H9 (cell line): ENCODE results near the gene ADORA3. TPM values are rescaled to one million over a fixed set of nuclear protein-coding genes. Genes with fewer than 3 reads are reported as not detected.

ENCODE experiments used
- DNase-seq: peaks from one replicate; pipeline ENCODE4 v3.0.0-alpha.2; 2017
- H2AFZ ChIP-seq: one replicate; pipeline ENCODE4 v1.6.1; 2013; ENCODE audit warnings: mild to moderate bottlenecking, low read length, control low read depth, moderate library complexity
- H2AK5ac ChIP-seq: 2 replicates; pipeline ENCODE4 v1.6.1; 2013; ENCODE audit warnings: low read length, control low read depth, mixed read lengths; ENCODE audit not compliant: insufficient read length
- H2BK120ac ChIP-seq: one replicate; pipeline ENCODE4 v1.6.1; 2013; ENCODE audit warnings: low read depth, mild to moderate bottlenecking, low read length, control low read depth, inconsistent platforms; ENCODE audit not compliant: poor library complexity, severe bottlenecking
- H2BK12ac ChIP-seq: 2 replicates; pipeline ENCODE4 v1.6.1; 2013; ENCODE audit warnings: low read length, control low read depth, mixed read lengths, low read depth; ENCODE audit not compliant: insufficient read length
- H2BK15ac ChIP-seq: 2 replicates; pipeline ENCODE4 v1.6.1; 2013; ENCODE audit warnings: low read depth, low read length, control low read depth
- H2BK20ac ChIP-seq: one replicate; pipeline ENCODE4 v1.6.1; 2013; ENCODE audit warnings: low read depth, mild to moderate bottlenecking, low read length, control low read depth, inconsistent platforms; ENCODE audit not compliant: poor library complexity, severe bottlenecking
- H2BK5ac ChIP-seq: 2 replicates; pipeline ENCODE4 v1.6.1; 2013; ENCODE audit warnings: low read length, control low read depth, mixed read lengths; ENCODE audit not compliant: insufficient read length
- H3K14ac ChIP-seq: 2 replicates; pipeline ENCODE4 v1.6.1; 2013; ENCODE audit warnings: low read length, control low read depth; ENCODE audit not compliant: insufficient read depth
- H3K18ac ChIP-seq: 2 replicates; pipeline ENCODE4 v1.6.1; 2013; ENCODE audit warnings: low read depth, mild to moderate bottlenecking, mixed read lengths, low read length, control low read depth; ENCODE audit not compliant: insufficient read length
- H3K23ac ChIP-seq: 2 replicates; pipeline ENCODE4 v1.6.1; 2013; ENCODE audit warnings: low read length, control low read depth, mixed read lengths, low read depth; ENCODE audit not compliant: insufficient read length
- H3K23me2 ChIP-seq: 2 replicates; pipeline ENCODE4 v1.6.1; 2013; ENCODE audit warnings: low read depth, mild to moderate bottlenecking, mixed read lengths, low read length, control low read depth; ENCODE audit not compliant: insufficient read length, poor library complexity, severe bottlenecking
- H3K27ac ChIP-seq: 2 replicates; pipeline ENCODE4 v1.5.1; 2013; ENCODE audit warnings: low read length, control low read depth, mixed read lengths, low read depth; ENCODE audit not compliant: insufficient read length
- H3K27me3 ChIP-seq: 2 replicates; pipeline ENCODE4 v1.6.1; 2013; ENCODE audit warnings: low read length, control low read depth, inconsistent platforms; ENCODE audit not compliant: insufficient read depth
- H3K4ac ChIP-seq: 2 replicates; pipeline ENCODE4 v1.6.1; 2013; ENCODE audit warnings: low read depth, mild to moderate bottlenecking, control low read depth, inconsistent platforms, low read length, moderate library complexity
- H3K4me1 ChIP-seq: 2 replicates; pipeline ENCODE4 v1.6.1; 2013; ENCODE audit warnings: low read length, control low read depth, inconsistent platforms; ENCODE audit not compliant: insufficient read depth
- H3K4me2 ChIP-seq: 2 replicates; pipeline ENCODE4 v1.6.1; 2013; ENCODE audit warnings: low read length, control low read depth, mixed read lengths; ENCODE audit not compliant: insufficient read length, insufficient read depth
- H3K56ac ChIP-seq: 2 replicates; pipeline ENCODE4 v1.6.1; 2013; ENCODE audit warnings: low read depth, mild to moderate bottlenecking, mixed read lengths, low read length, control low read depth; ENCODE audit not compliant: insufficient read length
- H3K79me1 ChIP-seq: 2 replicates; pipeline ENCODE4 v1.6.1; 2013; ENCODE audit warnings: low read depth, mild to moderate bottlenecking, moderate library complexity, low read length, control low read depth, inconsistent platforms; ENCODE audit not compliant: insufficient read depth, poor library complexity, severe bottlenecking
- H3K79me2 ChIP-seq: 2 replicates; pipeline ENCODE4 v1.6.1; 2013; ENCODE audit warnings: low read length, control low read depth, inconsistent platforms; ENCODE audit not compliant: insufficient read depth
- H3K9ac ChIP-seq: 2 replicates; pipeline ENCODE4 v1.6.1; 2013; ENCODE audit warnings: low read length, control low read depth, mixed read lengths; ENCODE audit not compliant: insufficient read length; ENCODE audit errors: extremely low read depth
- H3K9me3 ChIP-seq: one replicate; pipeline ENCODE4 v1.6.1; 2013; ENCODE audit warnings: low read depth, low read length, inconsistent platforms; ENCODE audit not compliant: control insufficient read depth
- H3T11ph ChIP-seq: one replicate; pipeline ENCODE4 v1.6.1; 2013; ENCODE audit warnings: mild to moderate bottlenecking, low read length, control low read depth, inconsistent platforms
- H4K20me1 ChIP-seq: one replicate; pipeline ENCODE4 v1.6.1; 2013; ENCODE audit not compliant: control insufficient read depth, insufficient read length, insufficient read depth
- H4K5ac ChIP-seq: 2 replicates; pipeline ENCODE4 v1.6.1; 2013; ENCODE audit warnings: low read depth, mild to moderate bottlenecking, mixed read lengths, low read length, control low read depth; ENCODE audit not compliant: insufficient read length
- H4K8ac ChIP-seq: replicated peaks from 2 replicates; pipeline ENCODE4 v1.6.1; 2013; ENCODE audit warnings: low read length, control low read depth, mixed read lengths, low read depth; ENCODE audit not compliant: insufficient read length
- H4K91ac ChIP-seq: 2 replicates; pipeline ENCODE4 v1.6.1; 2013; ENCODE audit warnings: low read depth, mild to moderate bottlenecking, moderate library complexity, mixed read lengths, low read length, control low read depth; ENCODE audit not compliant: insufficient read length
- H3K27ac Mint-ChIP-seq, 3 experiments: 2 replicates in 2 of 3; 3 replicates in 1 of 3; pipeline ENCODE4 v1.8.0; 2020 to 2021; ENCODE audit warnings: mixed read lengths in 3 of 3, mild to moderate bottlenecking in 1 of 3, moderate library complexity in 1 of 3
- H3K27me3 Mint-ChIP-seq: 2 replicates; pipeline ENCODE4 v1.8.0; 2021; ENCODE audit warnings: low read depth, mild to moderate bottlenecking, moderate library complexity, mixed read lengths
- H3K36me3 Mint-ChIP-seq, 3 experiments: 2 replicates in 2 of 3; 3 replicates in 1 of 3; pipeline ENCODE4 v1.8.0; 2020 to 2021; ENCODE audit warnings: low read depth in 3 of 3, mixed read lengths in 3 of 3; ENCODE audit not compliant: insufficient read depth in 1 of 3
- H3K4me1 Mint-ChIP-seq, 2 experiments: 2 replicates each; pipeline ENCODE4 v1.8.0; 2020; ENCODE audit warnings: mixed read lengths in 2 of 2
- H3K4me3 Mint-ChIP-seq, 2 experiments: 2 replicates in 1 of 2; 3 replicates in 1 of 2; pipeline ENCODE4 v1.8.0; 2020 to 2021; ENCODE audit warnings: mild to moderate bottlenecking in 2 of 2, mixed read lengths in 2 of 2, moderate library complexity in 1 of 2
- H3K9me3 Mint-ChIP-seq, 2 experiments: 2 replicates in 1 of 2; 3 replicates in 1 of 2; pipeline ENCODE4 v1.8.0; 2020; ENCODE audit warnings: mild to moderate bottlenecking in 2 of 2, mixed read lengths in 2 of 2, moderate library complexity in 1 of 2
- CTCF ChIP-seq: fragments of 200-600 bp; sonication (generic); conservative IDR thresholded peaks from 3 replicates; pipeline ENCODE4 v1.8.0; 2021; ENCODE audit warnings: antibody characterized with exemption, mild to moderate bottlenecking
- WGBS: extraction: QIAGEN DNeasy Blood & Tissue Kit; methylation state at CpG from one replicate; pipeline ENCODE4 v1.1.7; 2013; ENCODE audit warnings: missing lambda C conversion rate, low lambda C conversion rate, mixed read lengths; ENCODE audit not compliant: insufficient read length; ENCODE audit errors: extremely low coverage; 5-methylcytosine and 5-hydroxymethylcytosine counted together
- total RNA-seq: library from RNA; stranded (reverse); gene quantifications from 2 replicates; pipeline ENCODE4 v1.2.1, GENCODE V29; 2021

ADORA3 gene
- total RNA-seq, 1 experiment from 2014 or later, result not detected

GRCh38 chr1:111487133-111487532, 16.3 kb downstream of the ADORA3 start:
- Mint-ChIP-seq H3K4me1 (no peaks in the 10 kb centered on the region), H3K36me3 (no peaks in the 10 kb centered on the region), H3K27ac (no peak overlapping the region), H3K9me3 (no peaks in the 10 kb centered on the region), H3K4me3 (no peak overlapping the region), H3K27me3 (no peaks in the 10 kb centered on the region)
- Histone ChIP-seq H3K79me1 (no peaks in the 10 kb centered on the region), H2BK120ac (no peak overlapping the region), H3T11ph (no peak overlapping the region), H2BK5ac (no peak overlapping the region), H3K79me2 (no peaks in the 10 kb centered on the region), H4K20me1 (no peaks in the 10 kb centered on the region), H3K4me2 (no peak overlapping the region), H3K14ac (no peak overlapping the region), H3K18ac (no peak overlapping the region), H2AK5ac (no peak overlapping the region), H3K23ac (no peak overlapping the region), H4K5ac (no peak overlapping the region), H2BK12ac (no peak overlapping the region), H3K4me1 (no peaks in the 10 kb centered on the region), H3K4ac (no peak overlapping the region), H2BK20ac (no peak overlapping the region), H3K56ac (no peak overlapping the region), H4K8ac (no peak overlapping the region), H3K27ac (no peak overlapping the region), H2AFZ (no peak overlapping the region), H3K9me3 (no peaks in the 10 kb centered on the region), H2BK15ac (no peak overlapping the region), H3K27me3 (no peaks in the 10 kb centered on the region), H3K23me2 (no peaks in the 10 kb centered on the region), H4K91ac (no peak overlapping the region), H3K9ac (no peak overlapping the region)
- DNase-seq, result no peak
- no CpG with 5 or more reads among the region's 6 CpGs for WGBS
- no peak for TF ChIP-seq CTCF
